Caco-2 (cell line): Measurements from ENCODE around the gene SLC25A53. TPM values are rescaled to one million over a fixed set of nuclear protein-coding genes. Genes with fewer than 3 reads are reported as not detected.

Experiments used
- BruUV-seq: library from RNA; stranded (reverse); fragments of 400-500 nt; replicated peaks from 2 replicates; lab custom pipeline; 2021; lab: Mats Ljungman, UMichigan
- CTCF ChIA-PET: fragments of 300-600 bp; sonication (Branson Sonifier 250); formaldehyde crosslinking; loops from one replicate; lab custom pipeline; 2022; ENCODE audit warnings: antibody characterized with exemption; lab: Charles Lee
- POLR2A ChIA-PET: fragments of 300-600 bp; sonication (Branson Sonifier 250); formaldehyde crosslinking; loops from one replicate; lab custom pipeline; 2022; ENCODE audit warnings: antibody characterized with exemption; lab: Charles Lee
- DNase-seq, 2 experiments: peaks; one replicate each; pipeline versions ENCODE4 v3.0.0 to v3.0.0-alpha.2; 2020 to 2022
- H3K27me3 ChIP-seq: replicated peaks from 2 replicates; pipeline ENCODE4 v1.6.0; 2011; ENCODE audit warnings: low read length; ENCODE audit not compliant: control insufficient read depth, insufficient read depth
- H3K36me3 ChIP-seq: 2 replicates; pipeline ENCODE4 v1.5.1; 2011; ENCODE audit warnings: low read length; ENCODE audit not compliant: control insufficient read depth, insufficient read depth
- H3K4me1 ChIP-seq: fragments of 250-450 bp; sonication (Bioruptor Pico); 2 replicates; pipeline ENCODE4 v1.5.1; 2020; ENCODE audit warnings: mild to moderate bottlenecking
- H3K4me3 ChIP-seq: 2 replicates; pipeline ENCODE4 v1.5.1; 2011; ENCODE audit warnings: low read depth, mild to moderate bottlenecking, control low read depth, low read length
- H3K9me3 ChIP-seq: fragments of 250-450 bp; sonication (Bioruptor Pico); 2 replicates; pipeline ENCODE4 v1.5.1; 2020; ENCODE audit warnings: mild to moderate bottlenecking, moderate library complexity
- H3K27ac Mint-ChIP-seq: one replicate; pipeline ENCODE4 v1.8.0; 2022; ENCODE audit warnings: mixed read lengths; ENCODE audit not compliant: unreplicated experiment
- H3K27me3 Mint-ChIP-seq: one replicate; pipeline ENCODE4 v1.8.0; 2022; ENCODE audit warnings: mixed read lengths; ENCODE audit not compliant: insufficient read depth, unreplicated experiment
- H3K36me3 Mint-ChIP-seq: one replicate; pipeline ENCODE4 v1.8.0; 2022; ENCODE audit warnings: mild to moderate bottlenecking, mixed read lengths; ENCODE audit not compliant: insufficient read depth, unreplicated experiment
- H3K4me1 Mint-ChIP-seq: one replicate; pipeline ENCODE4 v1.8.0; 2022; ENCODE audit warnings: low read depth, mixed read lengths; ENCODE audit not compliant: unreplicated experiment
- H3K4me3 Mint-ChIP-seq: one replicate; pipeline ENCODE4 v1.8.0; 2022; ENCODE audit warnings: mild to moderate bottlenecking, moderate library complexity, mixed read lengths; ENCODE audit not compliant: unreplicated experiment
- H3K9me3 Mint-ChIP-seq: one replicate; pipeline ENCODE4 v1.8.0; 2022; ENCODE audit warnings: mixed read lengths; ENCODE audit not compliant: unreplicated experiment
- CTCF ChIP-seq, 2 experiments: fragments of 200-600 bp in 1 of 2; IDR thresholded peaks; 1 replicate in 1 of 2; 2 replicates in 1 of 2; pipeline versions ENCODE4 v1.5.1 to v1.8.0; 2011 to 2022; ENCODE audit warnings: antibody characterized with exemption in 1 of 2, control low read depth in 1 of 2, inconsistent platforms in 1 of 2, low read depth in 1 of 2, low read length in 1 of 2, mild to moderate bottlenecking in 1 of 2, moderate library complexity in 1 of 2; ENCODE audit not compliant: insufficient read depth in 1 of 2, severe bottlenecking in 1 of 2, unreplicated experiment in 1 of 2
- intact Hi-C: fragments of 100-400 bp; cut with micrococcal nuclease; formaldehyde crosslinking; loops from one replicate; pipeline ENCODE4 v1.10.0; 2022; ENCODE audit not compliant: unreplicated experiment
- total RNA-seq: library from RNA; stranded (reverse); gene quantifications from 2 replicates; pipeline ENCODE4 v1.2.3, GENCODE V29; 2022

Gene SLC25A53
- total RNA-seq, 1 experiment from 2014 or later: 3.2 TPM

- Mint-ChIP-seq H3K27me3 (no peaks in the 10 kb centered on the region), H3K4me1 (no peaks in the 10 kb centered on the region), H3K9me3 (no peaks in the 10 kb centered on the region), H3K4me3 (no peak overlapping the region), H3K36me3 (peaks cover 6% of the 10 kb centered on the region), H3K27ac (no peak overlapping the region)
- Histone ChIP-seq H3K9me3 (no peaks in the 10 kb centered on the region), H3K4me1 (no peaks in the 10 kb centered on the region), H3K4me3 (no peak overlapping the region), H3K36me3 (no peaks in the 10 kb centered on the region), H3K27me3 (no peaks in the 10 kb centered on the region)
- DNase-seq: no peak
- intact Hi-C loops: loop anchor here (1.0 to 10.0 kb wide), 2 partner anchors 76 to 150 kb away; no protein-coding TSS in a partner anchor
- no TSS peak for BruUV-seq
- no peak for TF ChIP-seq CTCF (IDR thresholded peaks at IDR 0.05; ENCODE audit: insufficient read depth in 1 of 2, low read depth in 1 of 2, low read length in 1 of 2, severe bottlenecking in 1 of 2, unreplicated experiment in 1 of 2)
- ChIA-PET POLR2A (no interaction called here), CTCF (interaction anchor here (0.9 to 1.1 kb wide), 2 partner anchors 28 to 75 kb away, joined by 4 to 8 read pairs; no protein-coding TSS in a partner anchor)
Observed at GRCh38 chrX:104195013-104195412, 38.2 kb upstream of the SLC25A53 start.

- POLR2A ChIA-PET: no interaction called here
- Mint-ChIP-seq H3K36me3 (peaks cover 12% of the 10 kb centered on the region), H3K4me3 (no peak overlapping the region), H3K9me3 (no peaks in the 10 kb centered on the region), H3K27me3 (no peaks in the 10 kb centered on the region), H3K27ac (no peak overlapping the region), H3K4me1 (no peaks in the 10 kb centered on the region)
- H3K9me3 ChIP-seq: no peaks in the 10 kb centered on the region
- H3K4me3 ChIP-seq: no peak overlapping the region
- CTCF ChIA-PET: no interaction called here
- no TSS peak for BruUV-seq
- no peaks in the 10 kb centered on the region for H3K36me3 ChIP-seq
- H3K4me1 ChIP-seq: no peaks in the 10 kb centered on the region
- no peaks in the 10 kb centered on the region for H3K27me3 ChIP-seq
- intact Hi-C loops: loop anchor here (10.0 kb wide), 1 partner anchor 151 kb away; no protein-coding TSS in a partner anchor
- TF ChIP-seq CTCF (IDR thresholded peaks at IDR 0.05; ENCODE audit: insufficient read depth in 1 of 2, low read depth in 1 of 2, low read length in 1 of 2, severe bottlenecking in 1 of 2, unreplicated experiment in 1 of 2): no peak
- no peak for DNase-seq
Observed at GRCh38 chrX:104193485-104193884, 36.7 kb upstream of the SLC25A53 start.

- H3K4me3 ChIP-seq: no peak overlapping the region
- H3K9me3 ChIP-seq: no peaks in the 10 kb centered on the region
- H3K9me3 Mint-ChIP-seq: no peaks in the 10 kb centered on the region
- ChIA-PET POLR2A (no interaction called here), CTCF (no interaction called here)
- BruUV-seq: no TSS peak
- no peaks in the 10 kb centered on the region for H3K27me3 ChIP-seq
- peaks cover 18% of the 10 kb centered on the region for H3K36me3 Mint-ChIP-seq
- H3K27me3 Mint-ChIP-seq: no peaks in the 10 kb centered on the region
- DNase-seq: no peak
- no peak overlapping the region for H3K4me3 Mint-ChIP-seq
- no peaks in the 10 kb centered on the region for H3K4me1 ChIP-seq
- no peaks in the 10 kb centered on the region for H3K4me1 Mint-ChIP-seq
- H3K27ac Mint-ChIP-seq: no peak overlapping the region
- TF ChIP-seq CTCF (IDR thresholded peaks at IDR 0.05; ENCODE audit: insufficient read depth in 1 of 2, low read depth in 1 of 2, low read length in 1 of 2, severe bottlenecking in 1 of 2, unreplicated experiment in 1 of 2): no peak
- intact Hi-C loops: loop anchor here (10.0 kb wide), 1 partner anchor 155 kb away; no protein-coding TSS in a partner anchor
- H3K36me3 ChIP-seq: no peaks in the 10 kb centered on the region
Observed at GRCh38 chrX:104189837-104190236, 33.0 kb upstream of the SLC25A53 start.
